Measurements from ENCODE around the gene S100A6.
A peak's percentile ranks its signal among the peaks of the same experiment; 100 is the strongest.

The S100A6 gene

GRCh38 chr1:153544453-153545066 is 8.8 kb upstream of the S100A6 start:
- peak; percentile 34 to 56 (median 45) for DNase-seq

- no peak for DNase-seq
These were observed 7.9 kb upstream of the S100A6 start for GRCh38 chr1:153543736-153544135.

- no peak for DNase-seq
These were observed 7.3 kb upstream of the S100A6 start for GRCh38 chr1:153542956-153543711.

GRCh38 chr1:153541641-153542590 is 6.1 kb upstream of the S100A6 start:
- no peak for DNase-seq

- DNase-seq: peak; percentile 76 to 84 (median 78)
These were observed 4.9 kb upstream of the S100A6 start, which contains the start of gene S100A5 for GRCh38 chr1:153540394-153541361. TSS of gene S100A5 (minus strand) at chr1:153540934. CDS start at chr1:153540191, 743 bp downstream.

GRCh38 chr1:153539395-153540093 is 3.8 kb upstream of the S100A6 start:
- no peak for DNase-seq

- DNase-seq: no peak
These were observed 2.6 kb upstream of the S100A6 start for GRCh38 chr1:153538315-153538821.

- no peak for DNase-seq
These were observed 1.6 kb upstream of the S100A6 start for GRCh38 chr1:153537376-153537730.

- peak; percentile 76 to 82 (median 82) for DNase-seq
These were observed 1.0 kb upstream of the S100A6 start for GRCh38 chr1:153536671-153537375.

GRCh38 chr1:153536012-153536670 is 350 bp upstream of the S100A6 start:
- DNase-seq: peak; percentile 87 to 92 (median 88)

GRCh38 chr1:153534925-153535241 is 908 bp downstream of the S100A6 start:
- DNase-seq: peak in 1 of 3 donors; percentile 17

GRCh38 chr1:153534226-153534924 is 1.4 kb downstream of the S100A6 start:
- peak; percentile 42 to 54 (median 50) for DNase-seq

GRCh38 chr1:153533689-153534201 is 2.0 kb downstream of the S100A6 start:
- peak; percentile 83 to 88 (median 86) for DNase-seq

- DNase-seq: peak; percentile 81 to 90 (median 86)
These were observed 2.8 kb downstream of the S100A6 start for GRCh38 chr1:153532769-153533599.

GRCh38 chr1:153532181-153532580 is 3.6 kb downstream of the S100A6 start:
- no peak for DNase-seq

GRCh38 chr1:153531638-153532037 is 4.2 kb downstream of the S100A6 start:
- no peak for DNase-seq

- DNase-seq: peak in 1 of 3 donors; percentile 6
These were observed 8.1 kb downstream of the S100A6 start for GRCh38 chr1:153527683-153528040.

- DNase-seq: peak in 1 of 3 donors; percentile 18
These were observed 8.6 kb downstream of the S100A6 start for GRCh38 chr1:153527023-153527682.

Measured in suppressor macrophage treated with lipopolysaccharide for 1 hour (primary cell).